Activated CD4-positive, alpha-beta T cell treated with anti-CD3 and anti-CD28 coated beads for 24 hours (primary cell): ENCODE measurements around the gene THTPA.
A peak's percentile ranks its signal among the peaks of the same experiment; 100 is the strongest.

Experiments
- DNase-seq, 2 donors: peaks; one replicate each; pipeline ENCODE4 v3.0.0-alpha.2; 2020; ENCODE audit warnings: low read depth in 2 of 2

The THTPA gene

DNA sequence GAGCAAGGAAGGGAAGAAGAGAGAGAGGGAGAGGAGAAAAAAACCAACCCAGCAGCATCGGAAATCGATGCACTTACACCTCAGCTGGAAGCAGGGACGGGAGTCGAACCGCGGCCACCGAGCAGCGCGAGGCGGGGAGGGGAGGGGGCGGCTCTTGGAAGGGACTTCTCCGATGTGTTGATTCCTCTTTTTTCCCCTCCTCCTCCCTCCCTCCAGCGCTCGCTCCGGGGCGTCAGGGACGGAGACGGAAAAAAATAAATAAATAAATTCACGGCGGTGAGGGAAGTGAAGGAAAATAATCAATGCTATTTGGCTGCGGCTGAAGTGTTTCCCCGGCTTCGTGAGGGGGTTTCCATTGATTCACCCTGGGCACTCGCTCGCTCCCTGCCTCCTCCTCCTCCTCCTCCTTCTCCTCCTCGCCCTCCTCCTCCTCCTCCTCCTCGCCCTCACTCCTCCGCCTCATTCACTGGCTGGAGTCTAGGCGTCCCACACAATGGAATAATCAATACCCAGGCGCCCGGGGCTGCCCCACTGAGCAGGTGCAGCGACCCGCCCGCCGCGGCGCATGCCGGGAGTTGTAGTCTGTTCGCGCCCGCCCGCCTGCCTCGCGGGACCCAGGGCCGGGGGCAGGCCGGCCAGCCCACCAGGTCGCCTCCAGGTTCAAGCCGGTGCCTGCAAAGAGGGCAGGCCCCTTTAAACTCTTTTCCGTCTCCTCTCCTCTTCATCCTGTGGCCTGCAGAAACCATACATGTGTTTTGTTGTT lies 4.6 kb upstream of the THTPA start, which contains the start of gene ZFHX2:
Gene ZFHX2, minus strand, starts transcription at position 500 of the 763 bp plus-strand sequence. CDS start 16,440 bp downstream, outside the sequence.
- DNase-seq, result peak; percentile 67 to 74

DNA sequence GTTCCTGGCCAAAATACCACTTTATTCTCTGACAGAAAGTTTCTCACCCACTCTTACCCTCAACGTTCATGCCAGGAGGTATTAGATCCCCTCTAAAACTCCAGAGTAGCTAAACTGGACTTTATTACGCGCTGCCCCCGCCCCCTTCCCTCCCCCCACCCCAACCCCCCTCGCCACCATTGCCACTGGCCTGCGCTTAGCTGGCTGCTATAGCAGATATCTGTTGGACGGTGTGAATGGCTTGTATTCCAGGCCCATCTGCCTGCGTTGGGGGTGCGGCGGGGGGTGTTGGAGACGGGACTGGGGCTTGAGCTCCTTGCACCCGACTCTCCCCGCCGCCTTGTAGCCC lies 564 bp upstream of the THTPA start:
- no peak for DNase-seq

DNA sequence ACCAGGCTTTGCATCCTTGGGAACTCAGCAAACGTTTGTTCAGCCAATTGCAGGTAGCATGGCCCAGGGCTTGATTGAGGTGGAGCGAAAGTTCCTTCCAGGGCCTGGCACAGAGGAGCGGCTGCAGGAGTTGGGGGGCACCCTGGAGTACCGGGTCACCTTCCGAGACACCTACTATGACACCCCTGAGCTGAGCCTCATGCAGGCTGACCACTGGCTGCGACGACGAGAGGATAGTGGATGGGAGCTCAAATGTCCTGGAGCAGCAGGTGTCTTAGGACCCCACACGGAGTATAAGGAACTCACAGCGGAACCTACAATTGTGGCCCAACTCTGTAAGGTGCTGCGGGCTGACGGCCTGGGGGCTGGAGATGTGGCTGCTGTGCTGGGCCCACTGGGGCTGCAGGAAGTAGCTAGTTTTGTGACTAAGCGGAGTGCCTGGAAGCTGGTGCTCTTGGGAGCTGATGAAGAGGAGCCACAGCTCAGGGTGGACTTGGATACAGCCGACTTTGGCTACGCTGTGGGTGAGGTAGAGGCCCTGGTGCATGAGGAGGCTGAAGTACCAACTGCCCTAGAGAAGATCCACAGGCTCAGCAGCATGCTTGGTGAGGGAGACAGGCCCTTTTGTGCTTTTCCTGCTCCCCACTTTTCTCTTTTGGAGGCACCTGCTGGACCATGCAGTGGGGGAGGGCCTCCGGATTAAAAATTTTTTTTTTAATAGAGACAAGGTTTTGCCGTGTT lies 799 bp downstream of the THTPA start:
- no peak for DNase-seq

DNA sequence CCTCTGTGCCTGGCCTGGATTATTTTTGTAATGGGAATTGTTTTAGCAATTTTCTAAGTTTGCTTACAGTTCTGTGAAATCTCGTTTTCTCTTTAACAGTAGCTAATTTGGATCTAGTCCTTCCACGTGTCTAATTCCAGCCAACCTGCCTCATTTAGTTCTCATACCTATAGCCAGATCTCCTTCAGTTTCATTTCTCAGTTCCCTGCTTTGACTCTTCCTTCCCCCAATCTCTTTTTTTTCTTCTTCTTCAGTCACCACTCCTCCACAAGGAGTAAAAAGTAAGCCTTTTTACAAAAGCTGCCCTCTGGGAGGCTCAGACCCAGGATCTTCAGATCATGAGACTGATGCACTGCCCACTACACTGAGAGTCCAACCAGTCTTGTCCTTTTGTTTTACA lies 1.4 kb downstream of the THTPA start:
- DNase-seq, result no peak

DNA sequence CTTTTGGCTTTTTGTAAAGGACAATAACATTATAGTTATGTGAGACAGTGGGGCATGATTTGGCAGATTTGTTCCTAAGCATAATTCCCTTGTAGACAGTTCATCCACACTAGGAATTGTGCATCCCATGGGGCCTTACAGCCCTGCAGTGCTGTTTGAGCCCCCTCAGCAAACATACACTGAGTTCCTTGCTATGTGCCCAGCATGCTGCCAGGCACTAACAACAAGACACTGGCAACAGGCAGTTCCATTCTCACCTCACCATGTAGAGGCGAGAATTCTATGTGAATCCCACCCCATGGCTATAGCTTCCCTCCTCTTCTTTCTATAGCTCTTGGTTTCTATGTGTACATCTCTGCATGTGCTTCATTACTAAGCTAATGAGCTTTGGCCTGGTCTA lies 1.9 kb downstream of the THTPA start:
- no peak for DNase-seq

DNA sequence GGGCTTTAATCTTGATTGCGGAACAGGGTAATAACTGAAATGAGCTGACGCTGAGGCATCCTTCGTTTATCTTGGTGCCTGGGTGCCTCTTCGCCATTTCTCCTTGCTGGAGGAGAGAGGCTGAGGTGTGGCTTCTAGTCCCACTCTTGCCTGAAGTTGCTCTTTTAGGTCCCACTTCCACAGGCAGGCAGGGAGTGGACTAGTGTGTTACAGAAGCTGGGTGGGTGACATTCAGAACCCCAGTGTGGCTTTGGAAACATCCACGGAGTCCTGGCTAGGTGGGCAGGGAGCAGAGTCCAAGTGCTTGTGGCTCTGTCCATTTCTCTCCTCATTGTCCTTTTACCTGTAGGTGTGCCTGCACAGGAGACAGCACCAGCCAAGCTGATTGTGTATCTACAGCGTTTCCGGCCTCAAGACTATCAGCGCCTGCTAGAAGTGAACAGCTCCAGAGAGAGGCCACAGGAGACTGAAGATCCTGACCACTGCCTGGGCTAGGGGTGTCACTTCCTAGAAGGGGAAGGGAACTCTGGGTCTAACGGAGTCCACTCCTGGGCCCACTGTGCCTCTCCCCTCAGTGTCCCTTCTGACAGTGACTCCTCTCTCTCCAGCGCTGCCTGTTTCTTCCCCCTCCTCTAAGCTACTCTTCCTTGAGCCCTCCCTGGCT lies 2.4 kb downstream of the THTPA start:
- no peak for DNase-seq

DNA sequence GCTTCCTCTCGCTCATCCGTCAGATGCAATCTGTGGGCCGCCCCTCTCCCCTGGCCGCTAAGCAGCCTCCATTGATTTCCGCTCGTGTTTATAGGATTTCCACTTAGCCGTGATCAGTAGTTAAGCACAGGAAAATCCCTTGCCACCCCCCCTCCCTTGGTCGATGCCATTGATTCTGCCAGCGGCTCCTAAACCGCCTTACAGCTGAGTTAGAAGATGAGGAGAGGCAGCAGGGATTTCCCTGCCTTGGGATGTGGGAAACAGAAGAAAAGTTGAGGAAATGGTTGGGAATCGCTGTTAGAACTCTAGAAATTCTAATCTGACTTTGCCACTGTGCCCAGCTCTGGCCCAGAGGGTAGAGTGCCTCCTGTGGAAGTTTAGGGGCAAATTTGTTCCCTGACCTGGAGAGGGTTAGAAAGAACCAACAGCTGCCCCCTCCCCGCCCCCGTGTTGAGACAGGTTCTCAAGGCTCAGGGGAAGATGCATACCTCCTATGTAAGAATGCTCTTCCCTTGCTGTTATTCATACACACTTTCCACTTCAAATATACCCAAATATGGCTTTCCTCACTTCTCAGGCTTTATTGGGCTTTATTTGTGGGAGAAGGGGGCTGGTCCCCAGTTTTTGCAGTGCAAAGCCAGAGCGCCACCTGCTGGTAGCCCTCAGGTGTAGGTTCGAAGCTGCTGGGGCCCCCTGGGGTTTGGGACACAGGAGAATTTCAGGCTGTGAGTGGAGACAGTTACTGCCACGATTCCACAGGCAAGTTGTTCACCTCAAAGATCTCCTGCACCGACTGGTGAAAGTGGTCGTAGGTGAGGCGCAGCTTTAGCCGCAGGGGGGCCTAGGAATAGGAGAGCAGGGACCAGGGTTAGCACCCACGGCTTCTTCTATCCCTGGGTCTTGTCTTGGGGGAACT lies 3.2 kb downstream of the THTPA start:
- peak; percentile 61 to 63 for DNase-seq

DNA sequence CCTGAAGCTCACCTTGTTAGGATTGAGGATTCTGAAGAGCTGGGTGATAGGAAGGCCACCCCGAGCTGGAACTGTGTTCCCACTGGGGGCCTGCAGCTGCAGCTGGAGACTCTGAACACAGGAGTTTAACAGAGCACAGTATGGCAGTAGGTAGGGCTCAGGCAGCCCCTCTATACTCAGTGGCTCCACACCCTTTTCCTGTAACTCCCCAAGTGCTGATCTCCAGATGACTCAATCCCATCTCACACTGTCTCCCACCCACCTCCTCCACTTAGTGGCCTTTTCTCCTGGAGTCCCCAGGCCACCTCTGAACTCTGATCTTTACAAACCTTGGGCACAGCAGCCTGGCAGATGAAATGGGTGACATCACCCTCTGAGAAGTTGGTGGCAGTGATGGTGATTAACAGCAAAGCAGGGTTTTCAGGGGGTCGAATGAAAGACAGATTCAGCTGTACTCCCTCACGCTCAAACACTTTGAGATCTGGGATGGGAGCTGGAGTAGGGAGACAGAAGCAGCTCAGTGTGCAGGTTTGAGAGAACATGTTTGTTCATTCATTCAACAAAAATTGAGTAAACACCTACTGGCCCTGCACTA lies 4.0 kb downstream of the THTPA start:
- no peak for DNase-seq

DNA sequence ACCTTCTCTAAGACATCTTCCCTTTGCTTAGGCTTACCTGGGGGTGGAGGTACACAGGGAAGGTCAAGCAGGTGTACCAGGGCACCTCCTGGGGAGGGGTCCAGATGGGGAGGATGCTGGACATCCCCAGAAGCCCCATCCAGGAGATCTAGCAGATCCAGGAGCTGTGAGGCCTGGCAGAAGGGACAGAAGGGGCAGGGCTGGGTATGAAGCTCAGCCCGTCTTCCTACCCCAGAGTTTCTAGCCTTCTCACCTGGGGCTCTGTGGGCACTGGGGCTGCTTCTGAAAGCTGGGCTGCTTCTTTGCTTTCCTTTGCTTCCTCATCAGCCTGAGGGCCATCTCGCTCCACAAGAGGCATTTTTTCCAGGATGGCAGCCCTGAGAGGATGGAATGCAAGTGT lies 5.2 kb downstream of the THTPA start:
- no peak for DNase-seq

DNA sequence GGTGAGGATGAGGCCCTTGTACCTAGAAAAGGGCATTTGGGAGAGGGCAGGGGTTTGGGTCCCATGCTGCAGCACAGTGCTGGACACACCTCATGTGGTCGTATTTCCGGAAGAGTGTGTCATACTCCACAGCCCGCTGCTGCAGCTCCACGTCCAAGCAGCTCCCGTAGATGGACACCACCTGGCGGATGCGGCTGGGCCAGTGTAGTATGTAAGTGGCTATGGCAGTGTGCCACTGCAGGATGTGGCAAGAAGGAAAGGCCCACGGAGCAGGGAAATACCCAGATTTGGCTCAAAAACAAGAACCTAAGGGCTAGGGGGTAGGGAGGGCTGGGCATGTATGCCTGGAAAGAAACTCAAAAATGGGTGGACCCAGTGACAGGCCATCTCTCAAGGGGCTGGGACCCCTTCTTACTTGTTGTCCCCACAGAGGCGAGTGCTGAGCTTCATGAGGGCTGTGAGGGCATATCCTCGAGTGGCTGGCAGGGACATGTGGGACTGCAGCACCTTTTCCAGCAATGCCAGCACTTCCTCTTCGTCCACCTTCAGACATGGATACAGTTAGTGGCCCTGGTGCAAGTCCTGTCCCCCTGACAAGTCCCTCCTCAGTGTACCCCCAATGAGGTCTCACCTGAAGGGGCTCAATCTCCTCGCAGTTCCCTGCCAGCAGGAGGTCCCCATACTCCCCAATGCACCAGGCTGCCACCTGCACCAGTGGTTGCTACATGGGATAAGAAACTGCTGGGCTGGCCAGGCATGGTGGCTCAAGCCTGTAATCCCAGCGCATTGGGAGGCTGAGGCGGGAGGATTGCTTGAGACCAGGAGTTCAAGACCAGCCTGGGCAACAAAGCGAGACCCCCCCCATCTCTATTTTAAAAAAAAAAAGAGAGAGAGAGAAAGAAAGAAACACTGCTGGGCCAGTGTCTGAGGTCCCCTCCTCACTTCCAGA lies 6.1 kb downstream of the THTPA start:
- no peak for DNase-seq

DNA sequence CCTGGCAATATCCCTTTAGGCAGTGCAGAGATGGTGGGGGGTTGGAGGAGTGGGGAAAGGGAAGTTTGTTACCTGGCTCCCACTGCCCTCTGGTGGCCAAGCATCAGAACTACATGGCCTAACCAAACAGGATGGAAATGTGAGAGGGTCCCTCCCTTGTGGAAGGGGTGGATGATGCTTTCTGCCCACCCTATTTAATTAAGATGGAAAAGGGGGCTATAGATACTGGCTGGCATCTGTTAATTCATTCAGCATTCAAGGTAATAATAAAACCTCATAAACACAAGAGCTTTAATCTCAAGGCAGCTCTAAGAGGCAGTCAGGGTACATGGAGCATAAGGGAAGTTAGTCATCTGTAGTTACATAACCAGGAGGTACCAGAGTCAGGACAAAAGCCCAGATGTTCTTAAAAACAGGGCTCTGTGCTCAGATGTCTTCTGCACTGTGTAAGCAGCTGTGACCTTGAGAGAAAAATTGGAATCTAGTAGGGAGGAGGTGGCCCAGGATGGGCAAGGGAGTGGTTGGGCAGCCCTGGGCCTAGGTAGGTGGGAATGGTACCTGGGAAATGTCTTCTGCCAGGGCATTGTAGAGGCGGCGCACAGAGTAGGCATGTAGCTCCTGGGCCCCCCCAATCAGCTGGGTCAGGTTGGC lies 6.9 kb downstream of the THTPA start:
- peak; percentile 38 to 49 for DNase-seq

DNA sequence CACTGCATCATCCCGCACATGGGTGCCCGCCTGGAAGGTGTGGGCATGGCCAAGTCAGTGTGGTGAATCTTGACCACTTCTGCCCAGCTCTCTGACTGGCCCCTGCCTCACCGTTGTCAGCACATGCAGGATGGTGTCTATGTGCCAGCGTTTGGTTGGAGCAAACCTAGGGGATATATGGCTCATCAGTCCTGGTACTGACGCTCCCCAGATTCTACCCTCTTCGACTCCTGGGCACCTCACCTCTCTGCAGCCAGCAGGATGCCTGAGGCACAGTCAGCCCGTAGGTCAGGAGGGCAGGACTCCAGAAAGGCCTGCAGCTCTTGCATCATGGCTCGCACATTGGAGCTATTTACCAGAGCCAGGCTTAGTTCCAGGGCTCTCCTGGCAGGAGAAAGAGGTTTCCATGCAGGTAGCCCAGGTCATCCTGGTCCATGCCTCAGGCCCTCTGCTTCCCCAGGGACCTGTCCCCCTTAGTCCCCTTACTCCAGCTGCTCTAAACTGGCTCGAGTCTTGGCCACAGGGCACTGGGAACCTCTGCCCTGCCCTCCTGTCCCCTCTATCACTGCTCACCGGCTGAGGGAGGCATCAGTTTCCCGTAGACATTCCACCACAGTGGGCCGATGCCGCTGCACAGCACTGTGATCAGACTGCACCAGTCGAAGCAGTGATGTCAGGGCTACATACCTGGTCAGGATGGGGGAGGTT lies 7.6 kb downstream of the THTPA start:
- DNase-seq, result no peak

DNA sequence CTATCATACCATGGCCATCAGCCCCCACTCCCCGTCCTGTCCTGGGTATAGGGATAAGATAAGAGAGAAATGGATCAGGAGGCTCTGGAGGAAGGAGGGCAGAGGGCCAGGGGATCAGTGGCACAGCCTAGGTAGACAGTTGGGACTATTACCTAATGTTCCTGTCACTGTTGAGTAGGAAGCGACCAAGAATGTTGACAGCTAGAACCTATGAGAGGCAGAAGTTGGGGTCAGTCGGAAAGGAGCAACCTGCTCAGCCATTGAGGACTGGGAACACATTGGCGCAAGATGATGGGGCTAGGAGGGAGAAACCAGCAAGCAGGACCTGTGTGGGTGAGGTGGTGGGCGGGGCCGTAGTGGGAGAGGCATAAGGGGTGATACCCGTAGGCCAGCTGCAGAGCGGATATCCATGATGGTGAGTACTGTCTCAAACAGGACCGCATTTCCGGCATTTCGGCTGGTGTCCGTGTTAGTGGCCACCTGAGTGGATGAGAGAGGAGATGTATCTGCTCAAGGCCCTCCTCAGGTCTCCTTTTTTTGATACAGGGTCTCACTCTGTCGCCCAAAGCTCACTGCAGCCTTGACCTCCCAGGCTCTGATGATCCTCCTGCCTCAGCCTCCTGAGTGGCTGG lies 8.2 kb downstream of the THTPA start:
- no peak for DNase-seq

DNA sequence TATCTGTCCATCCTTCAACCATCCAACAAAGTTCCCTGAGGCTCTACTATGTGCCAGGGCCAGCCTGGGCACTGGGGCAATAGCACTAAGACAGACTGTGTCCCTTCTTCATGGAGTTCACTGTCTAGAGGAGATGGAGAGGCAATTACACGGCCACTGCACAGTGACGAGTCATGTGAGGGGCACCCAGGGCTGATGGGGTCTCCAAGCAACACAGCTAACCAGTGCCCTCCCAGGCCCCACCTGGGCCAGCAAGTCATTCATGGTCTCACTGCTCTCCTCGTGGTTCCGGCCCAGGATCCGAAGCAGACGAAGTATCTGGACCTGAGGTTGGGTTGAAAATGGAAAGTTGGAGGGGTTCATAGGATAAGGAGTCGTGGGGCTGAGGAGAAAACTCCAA lies 8.8 kb downstream of the THTPA start:
- no peak for DNase-seq

DNA sequence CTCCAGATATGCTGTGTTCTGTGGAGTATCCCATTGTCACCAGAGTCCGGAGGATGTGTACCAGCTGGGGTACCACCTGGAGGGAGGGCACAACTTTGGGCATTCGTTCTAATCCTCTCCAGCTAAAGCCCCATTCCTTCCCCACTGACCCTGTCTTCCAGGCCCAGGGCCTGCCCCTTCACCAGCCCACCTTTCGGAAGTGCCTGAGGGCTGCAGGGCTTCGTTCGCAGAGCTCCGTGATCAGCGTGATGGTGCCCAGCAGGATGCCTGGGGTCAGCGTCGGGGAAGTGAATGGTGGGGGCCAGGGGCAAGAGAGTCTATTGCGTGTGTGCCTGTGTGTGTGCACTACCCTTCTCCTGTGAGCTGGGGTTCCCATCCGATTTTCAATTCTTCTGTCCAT lies 9.6 kb downstream of the THTPA start:
- no peak for DNase-seq

DNA sequence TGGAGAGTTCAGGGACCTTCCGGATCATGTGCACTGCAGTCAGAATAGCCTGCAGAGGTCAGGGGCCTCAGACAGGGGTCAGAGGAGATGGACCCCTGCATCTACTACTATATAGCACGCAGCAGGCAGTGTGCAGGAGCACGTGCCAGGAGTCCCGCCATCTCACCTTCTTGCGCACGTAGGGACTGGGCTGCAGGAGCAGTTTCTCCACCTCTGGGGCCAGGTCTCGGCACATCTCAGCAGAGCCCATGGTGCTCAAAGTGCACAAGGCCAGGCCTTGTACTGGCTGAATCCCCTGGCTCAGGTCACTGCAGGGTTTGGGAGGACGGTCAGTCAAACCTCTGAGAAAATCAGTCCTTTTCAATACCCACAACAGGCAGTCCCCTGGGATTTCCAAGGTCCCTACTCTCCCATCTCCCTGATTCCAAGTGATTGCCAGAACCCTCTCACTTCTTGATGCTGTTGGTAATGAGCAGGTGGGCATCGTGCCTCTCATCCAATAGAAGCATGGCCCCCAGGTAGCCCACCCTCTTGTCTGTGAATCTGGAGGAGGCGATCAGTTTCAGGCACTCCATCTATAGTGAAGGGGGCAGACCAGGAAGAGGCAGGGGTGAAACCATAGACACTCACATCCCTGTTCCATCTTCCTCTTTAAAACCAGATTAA lies 10.2 kb downstream of the THTPA start:
- no peak for DNase-seq

DNA sequence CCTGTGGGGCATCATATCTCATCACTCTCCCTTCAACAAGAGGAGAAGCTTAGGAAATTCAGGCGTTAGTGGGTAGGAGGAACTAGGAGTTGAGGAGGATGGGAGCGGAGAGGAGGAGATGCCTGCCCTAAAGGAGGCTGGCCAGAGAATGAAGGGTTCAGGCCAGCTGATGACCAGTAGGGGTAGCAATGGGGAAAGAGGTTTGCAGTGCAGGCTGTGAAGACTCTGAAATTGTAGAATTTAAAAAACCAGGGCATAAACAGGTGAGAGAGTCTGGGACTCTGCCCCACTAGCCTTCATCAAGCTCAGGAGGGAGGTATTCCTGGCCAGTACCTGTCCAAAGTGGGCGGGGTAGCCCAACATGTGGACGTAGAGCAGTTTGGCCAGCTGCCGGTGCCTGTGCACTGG lies 10.7 kb downstream of the THTPA start:
- DNase-seq, result no peak
